ENCODE measurements around the gene CRPPA.
"Not testable (repeated sequence)": the region's sequence is repeated elsewhere in the genome, so short reads cannot be mapped to it uniquely, and the experiment has no call there.

Gene CRPPA

DNA sequence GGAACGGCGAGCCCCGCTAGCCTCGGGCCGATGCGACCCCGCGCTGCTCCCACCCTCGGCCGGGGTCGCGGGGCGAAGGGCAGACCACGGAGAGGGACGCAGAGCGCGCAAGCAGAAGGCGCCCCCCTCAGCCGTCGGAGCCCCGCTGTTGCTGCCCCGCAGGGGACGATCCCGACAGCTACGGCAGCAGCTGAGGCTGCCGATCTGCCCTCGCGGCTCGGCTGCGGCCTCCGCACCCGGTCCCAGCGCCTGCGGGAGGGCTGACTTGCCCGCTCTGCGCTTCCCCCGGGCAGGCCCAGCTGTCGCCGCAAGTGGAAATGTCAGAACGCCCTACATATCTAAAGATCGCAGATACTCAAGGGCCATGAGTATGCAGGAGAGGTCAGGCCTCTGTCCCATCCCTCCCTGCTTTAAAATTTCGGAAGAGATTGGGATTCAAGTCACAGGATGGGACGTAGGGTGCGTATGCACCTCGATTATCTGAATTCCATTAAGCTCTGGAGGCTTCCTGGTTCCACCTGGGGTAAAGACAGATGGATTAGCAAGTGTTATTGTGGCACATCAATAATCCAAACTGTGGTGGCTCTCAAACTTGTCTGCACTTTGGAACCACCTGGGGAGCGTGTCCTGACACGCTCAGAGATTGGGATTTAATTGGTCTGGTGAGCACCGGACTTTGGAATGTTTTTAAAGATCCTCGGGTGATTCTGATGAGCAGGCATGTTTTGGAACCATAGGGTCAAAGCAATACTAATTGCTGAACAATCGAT, at the start of gene CRPPA:
Gene CRPPA, minus strand, starts transcription at position 206 of the 770 bp plus-strand sequence. CDS start 216 bp downstream, outside the sequence.
- peak; percentile 23 to 51 for DNase-seq

DNA sequence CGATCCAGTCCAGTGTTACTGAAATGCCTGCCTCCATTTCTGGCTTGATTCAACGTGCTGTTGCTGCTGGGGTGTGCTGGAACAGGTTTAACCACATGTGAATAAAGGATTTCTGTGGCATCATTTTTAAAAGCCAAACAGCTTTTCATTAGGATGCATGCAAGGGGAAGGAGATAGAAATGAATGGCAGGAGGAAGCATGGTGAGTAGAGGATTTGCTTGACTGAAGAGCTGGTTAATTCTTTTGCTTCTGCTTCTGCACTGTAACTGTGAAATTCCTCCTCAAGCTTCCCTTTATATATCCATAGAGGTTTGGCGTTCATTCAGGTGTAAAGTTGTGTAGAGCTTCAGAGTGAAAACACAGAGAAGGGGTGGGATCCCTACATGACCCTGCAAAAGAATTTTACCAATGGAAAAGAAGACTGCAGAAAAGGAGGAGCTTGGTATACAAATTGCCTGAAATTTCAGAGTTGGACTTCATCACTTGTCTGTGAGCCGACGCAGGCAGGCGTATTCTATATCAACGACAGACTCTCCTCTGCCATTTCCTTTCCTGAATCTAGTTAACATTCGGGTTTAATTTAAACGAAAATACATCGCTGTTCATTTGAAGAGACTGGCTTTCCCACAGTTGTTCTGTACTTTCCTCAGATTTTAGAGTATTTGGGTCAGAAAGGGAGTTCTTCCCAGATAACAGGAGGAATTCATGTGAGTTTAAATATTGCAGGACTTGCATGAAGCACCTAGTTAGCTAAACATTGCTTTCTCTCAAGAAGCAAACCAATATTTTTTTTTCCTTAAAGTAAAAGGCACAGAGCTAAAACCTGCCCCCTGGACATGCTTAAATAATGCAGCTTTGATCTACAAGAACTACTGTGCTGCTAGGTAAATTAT, 44.4 kb upstream of the CRPPA start, which contains the start of gene SOSTDC1:
Gene SOSTDC1, minus strand, starts transcription at position 270 of the 893 bp plus-strand sequence. Its CDS starts 70 bp downstream, at position 200.
- DNase-seq: no peak

DNA sequence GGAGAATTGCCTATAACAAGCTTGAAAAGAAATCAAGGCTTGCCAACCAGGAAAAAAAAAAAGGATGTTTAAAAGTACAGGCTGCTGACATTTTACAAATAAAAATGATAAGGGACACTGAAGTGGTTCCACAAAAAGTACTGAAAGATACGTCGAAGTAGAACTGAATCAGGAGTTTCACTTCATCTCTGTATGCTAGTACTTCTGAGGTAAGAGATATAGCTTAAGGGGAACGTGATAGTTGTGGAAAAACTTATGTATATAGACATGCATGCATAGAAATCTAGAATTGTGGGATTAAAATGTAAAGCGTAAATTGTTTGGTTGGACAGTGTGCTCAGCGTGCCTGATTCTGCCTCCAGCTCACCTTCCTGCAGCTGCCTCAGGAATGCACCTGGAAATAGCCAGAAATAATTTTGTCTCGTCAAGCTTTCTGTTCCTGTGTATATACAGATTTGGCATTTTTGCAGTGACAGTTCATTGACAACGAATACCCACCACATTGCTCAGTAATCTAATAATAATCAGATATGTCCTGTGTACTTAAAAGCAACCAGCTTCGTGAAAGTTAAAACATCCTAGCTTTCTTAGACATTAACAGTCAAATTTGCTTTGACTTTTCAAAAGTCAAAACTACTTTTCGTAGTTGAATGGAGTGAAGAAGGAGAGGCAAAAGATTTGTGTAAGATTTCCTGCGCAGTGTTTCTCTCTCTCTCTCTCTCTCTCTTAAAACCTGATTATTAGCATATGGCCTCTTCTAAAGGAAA, 42.8 kb upstream of the CRPPA start:
- DNase-seq: no peak

DNA sequence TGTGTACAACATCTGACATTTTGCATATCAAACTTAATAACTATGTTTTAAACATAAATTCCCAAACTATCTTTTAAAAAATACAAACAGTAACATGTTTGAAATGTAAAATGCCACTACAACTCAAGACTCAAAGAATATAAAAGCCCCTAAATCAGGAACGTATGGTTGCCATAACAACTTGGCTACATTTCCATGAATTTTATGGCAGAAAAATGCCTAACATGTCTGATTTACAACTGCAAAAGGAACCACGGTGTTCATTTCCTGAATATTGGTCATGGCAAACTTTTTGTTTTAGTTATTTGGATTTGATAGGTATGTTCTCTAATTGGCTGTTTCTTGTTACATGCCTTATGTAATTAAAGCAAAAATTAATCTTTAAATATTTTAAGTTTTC, 42.2 kb upstream of the CRPPA start:
- no peak for DNase-seq

DNA sequence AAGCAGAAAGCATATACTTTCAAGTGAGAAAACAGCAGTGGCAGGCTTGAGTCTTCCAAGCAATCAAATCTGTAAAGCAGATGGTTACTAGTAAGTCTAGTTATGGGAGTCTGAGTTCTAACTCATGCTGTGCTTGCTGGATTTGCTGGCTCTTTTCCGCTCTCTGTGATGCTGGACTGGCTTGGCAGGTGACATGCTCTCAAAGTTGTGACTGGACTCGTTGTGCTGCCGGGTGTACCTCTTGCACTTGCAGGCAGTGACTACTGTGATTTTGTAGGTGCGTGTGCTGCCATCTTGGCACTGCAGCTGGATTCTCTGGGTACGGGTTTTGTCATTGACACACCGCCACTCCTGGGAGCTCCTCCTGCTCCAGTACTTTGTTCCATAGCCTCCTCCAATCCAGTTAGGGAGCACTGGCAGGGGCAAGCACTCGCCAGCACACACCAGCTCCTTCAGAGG, 41.1 kb upstream of the CRPPA start:
- no peak for DNase-seq

DNA sequence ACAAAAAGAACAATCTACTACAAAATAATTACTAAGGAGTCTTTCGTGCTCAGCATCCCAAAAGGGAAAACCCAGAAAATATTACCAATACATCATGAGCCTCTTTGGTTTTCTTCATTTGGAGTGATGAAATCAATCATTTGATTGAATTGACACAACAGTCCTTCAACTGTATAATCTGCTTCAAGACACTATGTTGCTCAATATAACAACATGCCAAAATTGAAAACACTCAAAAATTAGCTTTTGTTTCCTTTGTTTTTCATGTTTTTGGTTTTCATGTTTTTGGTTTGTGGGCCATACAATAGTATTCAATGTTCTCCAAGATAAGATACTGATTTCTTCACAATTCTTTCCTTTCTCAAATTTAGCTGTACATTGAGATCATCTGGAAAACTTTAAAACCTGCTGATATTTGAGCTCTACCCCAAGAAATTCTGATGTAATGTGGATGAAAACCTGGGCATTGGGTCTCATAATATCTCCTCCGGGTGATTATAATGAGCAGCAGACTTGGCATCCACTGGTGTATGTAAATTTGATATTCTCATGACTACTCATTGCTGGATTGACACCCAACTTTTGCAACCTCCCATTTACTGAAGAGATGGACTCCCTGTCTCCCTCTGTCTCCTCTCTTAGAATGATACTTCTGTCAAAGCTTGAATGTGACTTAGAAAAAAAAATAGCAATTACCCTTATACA, 39.6 kb upstream of the CRPPA start:
- DNase-seq: no peak

DNA sequence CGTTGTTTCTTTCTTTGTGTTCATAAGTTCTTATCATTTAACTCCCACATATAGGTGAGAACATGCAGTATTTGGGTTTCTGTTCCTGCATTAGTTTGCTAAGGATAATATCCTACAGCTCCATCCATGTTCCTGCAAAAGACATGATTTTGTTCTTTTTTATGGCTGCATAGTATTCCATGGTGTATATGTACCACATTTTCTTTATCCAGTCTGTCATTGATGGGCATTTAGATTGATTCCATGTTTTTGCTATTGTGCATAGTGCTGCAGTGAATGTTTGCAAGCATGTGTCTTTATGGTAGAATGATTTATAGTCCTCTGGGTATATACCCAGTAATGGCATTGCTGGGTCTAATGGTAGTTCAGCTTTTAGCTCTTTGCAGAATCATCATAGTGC, 35.0 kb upstream of the CRPPA start:
- DNase-seq: not testable (repeated sequence)

DNA sequence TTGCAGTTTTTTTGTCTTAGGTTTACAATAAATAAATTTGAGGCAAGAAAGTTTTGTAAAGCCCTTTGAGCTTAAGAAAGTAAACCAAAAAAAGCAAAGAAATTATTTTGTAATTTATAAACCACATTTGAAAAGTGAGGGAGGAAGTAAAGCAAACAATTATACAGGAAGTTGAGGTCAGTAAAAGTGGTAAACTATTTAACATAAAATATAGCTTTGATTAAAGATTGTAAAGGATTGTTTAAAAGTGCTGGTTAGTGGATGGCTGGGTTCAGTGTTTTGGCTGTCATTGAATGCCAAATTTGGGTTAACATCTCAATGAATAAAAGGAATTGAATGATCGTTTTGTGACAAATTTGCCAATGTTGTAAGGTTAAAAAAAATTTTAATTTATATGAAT, 34.3 kb upstream of the CRPPA start:
- no peak for DNase-seq

DNA sequence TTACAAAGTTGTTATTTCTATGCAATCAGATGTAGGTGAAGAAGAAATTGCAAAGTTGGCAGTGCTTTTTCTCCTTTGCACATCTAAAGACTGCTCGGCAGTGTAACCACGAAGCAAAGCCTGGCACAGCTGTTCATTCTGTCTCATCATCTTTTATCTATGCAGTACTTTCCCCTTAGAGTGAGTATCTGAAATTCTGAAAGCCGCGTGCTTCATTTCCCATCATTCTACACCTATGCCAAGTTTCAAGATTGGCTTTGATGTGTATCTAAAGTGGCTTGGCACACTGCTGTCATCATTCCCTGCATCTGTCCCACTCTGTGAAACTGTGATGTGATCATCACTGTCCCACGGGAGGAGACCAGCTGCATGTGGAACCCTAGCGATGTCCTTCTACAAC, 29.0 kb upstream of the CRPPA start:
- no peak for DNase-seq

DNA sequence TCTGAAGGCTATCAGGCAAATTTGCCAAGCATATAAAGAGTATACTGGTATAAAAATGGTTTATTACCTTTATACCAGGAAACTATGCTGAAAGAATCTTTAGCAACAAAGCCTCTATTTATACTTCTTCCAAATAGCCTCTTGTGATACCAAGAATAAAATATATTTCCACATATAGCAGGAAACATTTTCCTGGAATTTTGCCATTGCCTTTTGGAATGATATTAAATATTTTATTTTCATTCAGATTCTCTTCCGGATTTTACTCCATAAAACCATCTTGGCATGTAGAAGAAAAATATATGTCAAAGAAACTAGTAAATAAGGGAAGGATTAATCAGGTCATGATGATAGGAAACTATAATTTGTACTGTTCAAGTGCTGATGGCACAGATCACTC, 26.5 kb upstream of the CRPPA start:
- DNase-seq: no peak

DNA sequence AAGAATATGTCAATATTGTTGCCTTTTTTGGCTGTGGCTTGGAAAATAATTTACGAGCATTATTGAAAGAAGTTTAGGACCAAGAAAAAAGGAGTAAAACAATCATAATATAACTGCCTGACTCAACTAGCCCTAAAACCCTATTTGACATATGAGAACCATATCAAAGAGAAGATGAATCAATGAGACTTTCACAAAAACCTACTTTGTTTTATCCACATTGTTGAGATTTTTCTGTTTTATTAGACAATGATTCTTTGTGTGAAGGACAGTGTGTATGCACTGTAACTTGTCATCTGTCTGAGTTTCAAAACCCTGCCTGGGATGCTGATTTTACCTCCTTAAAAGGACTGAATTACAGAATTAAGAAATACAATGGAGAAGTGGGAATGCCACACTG, 25.2 kb upstream of the CRPPA start:
- no peak for DNase-seq

DNA sequence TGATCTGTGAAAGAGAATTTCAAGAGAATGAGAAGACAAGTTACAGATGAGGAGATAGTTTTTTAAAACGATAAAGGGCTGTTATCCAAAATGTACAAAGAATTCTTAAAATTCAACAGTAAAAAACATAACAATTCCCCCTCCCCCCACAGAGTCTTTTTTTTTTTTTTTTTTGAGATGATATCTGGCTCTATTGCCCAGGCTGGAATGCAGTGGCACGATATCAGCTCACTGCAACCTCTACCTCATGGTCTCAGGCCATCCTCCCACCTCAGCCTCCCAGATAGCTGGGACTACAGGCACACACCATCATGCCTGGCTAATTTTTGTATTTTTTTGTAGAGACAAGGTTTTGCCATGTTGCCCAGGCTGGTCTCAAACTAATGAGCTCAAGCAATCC, 22.5 kb upstream of the CRPPA start:
- not testable (repeated sequence) for DNase-seq

DNA sequence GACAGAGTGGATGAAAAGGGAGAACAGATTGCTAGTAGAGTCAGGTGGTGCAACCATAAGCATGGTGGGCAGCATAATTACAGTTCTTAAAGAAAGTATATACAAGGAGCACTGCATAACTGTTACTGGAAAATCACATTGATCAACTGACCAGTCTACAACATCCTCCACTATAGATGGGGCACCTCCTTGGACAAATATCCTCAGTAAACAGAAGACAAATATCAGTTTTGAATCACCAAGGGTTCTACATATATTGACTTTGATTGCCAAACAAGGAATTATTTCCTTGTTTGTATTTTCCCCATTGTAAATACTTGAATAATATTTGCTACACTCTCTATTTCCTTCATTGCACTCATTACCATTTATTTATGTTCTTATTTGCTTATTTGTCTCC, 17.6 kb upstream of the CRPPA start:
- DNase-seq: no peak

DNA sequence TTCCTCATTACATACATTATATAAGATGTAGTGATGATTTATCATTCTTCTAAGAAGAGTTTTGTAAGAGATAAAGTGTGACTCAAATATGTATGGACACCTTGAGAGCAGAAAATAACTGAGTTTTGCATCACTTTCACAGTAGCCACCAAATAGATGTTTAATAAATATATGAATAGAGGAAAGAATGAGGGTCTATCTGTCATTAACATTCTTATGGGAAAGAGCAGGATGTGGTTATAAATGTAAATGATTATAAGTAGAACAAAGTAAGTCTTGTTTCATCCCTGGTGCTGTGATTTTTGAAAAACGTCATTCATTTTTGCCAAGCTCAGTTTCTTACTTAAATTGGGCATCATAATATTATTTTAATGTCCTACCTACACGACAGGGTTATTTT, 15.0 kb upstream of the CRPPA start:
- DNase-seq: no peak

DNA sequence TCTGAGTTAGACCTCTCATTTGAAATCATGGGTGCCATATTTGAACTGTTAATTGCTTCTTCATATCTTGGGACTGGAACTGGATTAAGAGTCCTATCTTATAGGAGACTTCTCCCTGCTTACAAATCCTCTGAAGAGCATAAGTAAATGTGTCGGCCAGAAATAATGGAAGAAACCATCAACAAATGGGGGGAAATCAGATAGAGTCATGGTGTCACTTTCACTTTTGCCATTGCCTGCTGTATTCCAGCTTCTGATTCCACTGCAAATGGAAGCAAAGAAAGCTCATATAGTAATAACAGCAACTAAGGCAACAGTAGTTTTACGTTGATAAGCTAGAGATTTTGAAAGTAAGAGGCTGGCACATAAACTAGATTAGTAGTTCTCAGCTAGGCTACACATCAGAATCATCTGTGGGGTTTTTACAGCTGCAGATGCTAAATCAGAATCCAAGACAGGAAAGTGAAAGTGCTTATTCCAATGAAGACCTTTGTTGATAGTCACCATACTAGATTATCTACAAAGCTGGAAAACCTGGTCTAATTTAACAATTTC, 12.3 kb upstream of the CRPPA start:
- DNase-seq: no peak

DNA sequence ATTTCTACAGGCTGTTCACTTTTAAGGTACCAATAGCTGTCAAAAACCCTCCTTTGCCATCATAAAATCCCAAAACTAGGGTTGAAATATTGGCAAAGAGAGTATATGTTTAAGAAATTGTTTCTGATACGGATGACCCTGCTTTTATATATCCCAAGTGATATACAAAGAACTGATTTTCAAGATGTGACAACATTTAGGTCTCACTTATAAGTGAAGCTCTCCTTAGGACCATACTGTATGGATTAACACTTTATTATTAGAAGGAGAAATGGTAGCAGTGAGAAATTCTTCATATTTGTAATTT, 11.0 kb upstream of the CRPPA start:
- DNase-seq: no peak

DNA sequence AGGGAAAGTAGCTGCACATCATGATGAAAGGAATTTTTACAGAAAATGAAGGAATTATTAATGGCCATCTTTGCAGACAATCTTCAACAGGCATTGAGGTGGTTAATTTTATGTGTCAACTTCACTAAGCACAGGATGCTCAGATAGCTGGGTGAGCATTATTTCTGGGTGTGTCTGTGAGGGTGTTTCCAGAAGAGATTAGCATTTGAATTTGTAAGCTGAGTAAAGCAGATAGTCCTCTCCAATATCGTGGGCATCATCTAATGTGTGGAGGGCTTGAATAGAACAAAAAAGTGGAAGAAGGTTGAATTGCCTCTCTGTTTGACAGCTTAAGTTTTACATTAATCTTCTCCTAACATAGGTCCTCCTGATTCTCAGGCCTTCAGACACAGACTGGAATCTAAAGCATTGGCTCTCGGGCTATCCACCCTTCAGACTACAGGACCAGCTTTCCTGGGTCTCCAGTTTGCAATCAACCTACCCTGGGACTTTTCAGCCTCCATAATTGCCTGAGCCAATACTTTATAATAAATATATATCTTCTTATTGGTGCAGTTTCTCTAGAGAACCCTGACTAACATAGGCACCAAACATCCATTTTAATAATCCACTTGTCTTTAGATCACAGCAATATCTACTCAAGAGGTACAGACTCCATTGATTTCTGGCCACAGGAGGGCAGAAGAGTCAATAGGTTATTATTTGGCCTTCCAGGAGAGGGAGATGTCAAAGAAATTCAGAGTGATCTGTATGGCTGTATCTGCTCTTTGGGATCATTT, 10.5 kb upstream of the CRPPA start:
- DNase-seq: no peak

DNA sequence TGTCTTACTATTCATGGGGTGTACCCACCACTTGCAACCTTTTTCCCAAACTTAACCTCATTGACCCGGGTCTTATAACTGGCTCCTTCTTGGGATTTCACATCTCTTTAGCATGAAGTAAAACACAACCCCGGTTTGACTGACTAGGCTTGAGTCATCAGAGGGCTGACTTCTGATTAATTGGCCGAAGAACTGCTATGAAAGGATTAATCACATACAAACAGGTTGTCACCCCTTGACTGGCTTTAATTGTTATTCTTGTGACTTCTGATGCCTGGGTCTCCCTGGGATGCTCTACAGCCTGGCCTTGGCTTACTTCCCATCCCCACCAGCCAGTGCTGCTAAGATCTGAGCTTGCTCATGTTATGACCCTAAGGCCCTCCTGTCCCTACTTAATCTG, 8.8 kb upstream of the CRPPA start:
- DNase-seq: no peak

DNA sequence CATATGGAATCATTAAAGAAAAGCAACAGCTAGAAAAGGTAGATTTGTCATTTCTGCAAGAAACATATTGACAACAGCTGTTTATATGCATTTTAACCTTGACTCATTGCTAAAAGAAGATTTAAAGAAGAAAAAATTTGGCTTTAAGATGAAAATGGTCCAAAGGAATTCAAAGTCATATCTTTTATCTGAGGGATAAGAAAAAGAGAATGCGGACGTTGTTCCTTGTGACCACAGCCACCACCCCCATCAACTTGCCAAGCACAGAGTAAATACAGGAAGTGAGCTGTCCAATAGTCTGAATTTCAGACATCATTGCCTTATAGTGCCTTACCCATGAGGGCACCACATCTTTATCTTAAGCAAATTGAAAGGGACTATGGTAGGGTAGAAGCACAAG, 7.3 kb upstream of the CRPPA start:
- no peak for DNase-seq

DNA sequence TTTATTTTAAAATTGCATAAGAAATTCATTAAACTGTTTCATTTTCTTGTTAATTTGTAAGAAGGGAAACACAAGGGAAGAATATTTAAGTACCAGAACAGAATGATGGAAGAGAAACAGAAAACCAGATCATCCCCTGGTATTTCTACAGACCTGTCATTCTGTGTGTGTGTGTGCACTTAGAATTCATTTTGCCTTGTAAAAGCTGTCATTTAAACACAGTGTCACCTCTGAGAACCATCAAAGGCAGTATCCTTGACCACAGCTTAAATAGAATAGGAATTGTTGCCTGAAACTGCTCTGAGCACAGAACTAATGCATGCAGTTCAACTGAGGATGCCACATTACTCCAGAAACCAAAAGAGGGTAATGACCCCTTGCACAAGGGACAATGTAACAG, 6.8 kb upstream of the CRPPA start:
- DNase-seq: no peak

DNA sequence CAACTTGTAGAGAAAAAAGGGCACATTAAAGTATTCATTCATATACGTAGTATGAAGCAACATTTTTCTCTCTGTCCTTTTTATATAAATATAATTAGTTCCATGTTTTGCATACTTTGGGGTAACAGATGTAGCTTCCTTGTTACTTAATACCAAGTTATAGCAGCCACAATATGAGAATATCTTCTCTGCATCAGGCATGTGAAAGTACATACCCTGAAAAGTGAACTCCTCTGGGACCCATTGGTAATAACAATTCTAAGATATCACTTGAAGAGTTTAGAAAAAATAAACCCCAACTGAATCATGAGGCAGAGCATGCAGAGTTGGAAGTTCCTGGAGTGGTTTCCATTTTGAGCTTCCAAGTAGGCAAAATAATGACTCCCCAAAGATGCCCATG, 2.4 kb upstream of the CRPPA start:
- no peak for DNase-seq

DNA sequence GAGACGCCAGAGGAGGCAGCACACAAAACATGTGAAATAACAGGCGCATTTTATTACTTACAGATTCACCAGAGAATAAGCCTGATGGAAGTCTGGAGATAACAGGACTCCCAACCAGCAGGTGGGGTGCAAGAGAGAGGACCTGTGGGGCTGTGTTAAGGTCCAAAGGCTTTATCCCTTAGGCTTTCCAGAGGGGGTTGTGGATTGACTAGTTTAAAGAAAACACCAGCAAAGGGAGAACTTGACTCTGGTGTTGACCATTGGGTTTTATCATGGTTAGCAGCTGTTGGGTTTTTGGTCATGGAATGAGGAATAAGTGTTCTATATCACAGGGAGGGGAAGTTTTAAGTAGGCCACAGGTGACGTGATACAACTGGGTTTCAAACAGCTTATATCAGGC, 1.6 kb upstream of the CRPPA start:
- no peak for DNase-seq

All from stimulated activated CD4-positive, alpha-beta T cell treated with anti-CD3 and anti-CD28 coated beads, Interleukin-2, amount 100 ng/mL, for 24 hours (primary cell).